Skin epidermis (tissue), 12 donors: ENCODE measurements around the gene ANKRD44.

ENCODE experiments used
- H3K27ac ChIP-seq, 21 experiments: fragments of 200-600 bp; sonication (generic) in 11 of 21; one replicate each; pipeline ENCODE4 v1.5.0; 2020; ENCODE audit warnings: mild to moderate bottlenecking in 3 of 21, inconsistent platforms in 2 of 21, moderate library complexity in 2 of 21
- H3K4me3 ChIP-seq, 7 experiments: fragments of 200-600 bp; sonication (generic) in 2 of 7; one replicate each; pipeline ENCODE4 v1.5.0; 2020; ENCODE audit warnings: inconsistent platforms in 2 of 7, mild to moderate bottlenecking in 2 of 7, moderate library complexity in 1 of 7

Gene ANKRD44

DNA sequence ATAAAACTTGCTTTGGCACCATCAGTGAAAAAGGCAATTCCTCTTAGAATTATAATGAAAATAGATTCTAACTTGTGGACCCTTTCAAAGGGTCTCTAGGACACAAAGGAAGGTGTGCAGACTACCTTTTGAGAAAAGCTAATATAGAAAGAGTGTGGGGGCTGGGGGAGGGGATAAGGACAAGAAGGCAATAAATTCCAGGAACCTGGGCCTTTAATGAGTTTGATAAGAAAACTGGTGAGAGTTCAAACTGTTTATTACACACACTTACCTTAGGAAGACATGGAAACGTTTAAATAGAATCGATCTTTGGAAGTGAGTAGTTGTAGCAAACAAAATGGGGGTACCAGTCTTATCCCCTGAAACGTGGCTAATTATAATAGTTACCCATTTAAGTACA, 344.5 kb downstream of the ANKRD44 start:
- peak overlapping the region in 2 of 21 experiments; percentile 48 to 67 for H3K27ac ChIP-seq

DNA sequence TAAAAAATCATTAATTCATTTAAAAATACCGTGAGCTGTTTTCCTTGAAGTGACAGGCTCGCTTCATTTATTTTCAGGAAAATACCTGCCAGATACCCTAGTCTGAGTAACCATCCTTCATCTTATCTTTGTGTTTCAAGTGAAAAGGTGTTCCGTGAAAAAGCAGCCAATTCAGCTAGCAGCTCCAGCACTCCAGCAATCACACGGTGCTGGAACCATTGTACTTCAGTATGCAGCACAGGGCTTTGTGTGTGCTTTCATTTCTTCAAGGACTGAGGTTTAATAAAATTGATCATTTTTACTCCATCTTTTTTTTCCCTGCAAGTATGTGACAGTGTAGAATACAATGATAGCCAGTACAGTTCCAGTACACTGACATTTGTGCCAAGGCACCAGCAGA, 344.9 kb downstream of the ANKRD44 start:
- Histone ChIP-seq H3K4me3 (no peak overlapping the region), H3K27ac (no peak overlapping the region)

More for the DNA sequence above, 344.5 kb downstream of the ANKRD44 start:
- H3K4me3 ChIP-seq = no peak overlapping the region

DNA sequence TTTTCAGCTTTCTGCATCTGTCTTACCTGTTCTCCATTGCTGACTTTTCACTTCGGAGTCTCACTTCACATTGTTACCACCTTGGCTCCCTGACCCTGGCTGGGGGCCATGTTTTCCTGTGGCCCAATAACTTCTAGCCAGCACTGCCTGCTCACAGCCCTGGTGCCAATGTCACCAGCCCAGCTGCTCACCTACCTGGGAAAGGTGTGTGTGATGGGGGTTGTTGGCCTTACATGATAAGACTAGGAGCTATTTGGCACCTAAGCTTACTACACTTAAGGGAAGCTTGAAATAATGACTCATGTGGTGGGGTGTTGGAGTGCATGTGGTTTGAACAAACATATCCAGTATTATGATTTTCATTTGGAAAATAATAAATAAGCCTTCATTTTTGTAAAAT, 346.6 kb downstream of the ANKRD44 start:
- Histone ChIP-seq H3K27ac (no peak overlapping the region), H3K4me3 (no peak overlapping the region)

DNA sequence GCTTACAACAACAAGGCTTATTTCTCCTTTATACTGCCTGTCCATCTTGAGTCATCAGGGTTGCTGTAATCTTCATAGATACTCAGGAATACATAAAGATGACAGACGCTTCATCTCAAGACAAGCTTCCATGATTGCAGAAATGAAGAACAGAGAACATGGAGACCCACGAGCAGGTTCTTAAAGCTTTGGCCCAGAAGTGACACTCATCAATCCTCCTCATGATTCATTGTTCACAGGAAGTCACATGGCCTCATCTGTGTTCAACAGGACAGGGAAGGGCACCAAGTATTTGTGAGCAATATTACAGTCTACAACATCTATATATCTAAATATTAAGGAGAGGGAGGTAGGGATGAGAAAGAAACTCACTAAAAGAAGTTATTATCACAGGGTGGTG, 347.5 kb downstream of the ANKRD44 start:
- Histone ChIP-seq H3K27ac (no peak overlapping the region), H3K4me3 (no peak overlapping the region)

DNA sequence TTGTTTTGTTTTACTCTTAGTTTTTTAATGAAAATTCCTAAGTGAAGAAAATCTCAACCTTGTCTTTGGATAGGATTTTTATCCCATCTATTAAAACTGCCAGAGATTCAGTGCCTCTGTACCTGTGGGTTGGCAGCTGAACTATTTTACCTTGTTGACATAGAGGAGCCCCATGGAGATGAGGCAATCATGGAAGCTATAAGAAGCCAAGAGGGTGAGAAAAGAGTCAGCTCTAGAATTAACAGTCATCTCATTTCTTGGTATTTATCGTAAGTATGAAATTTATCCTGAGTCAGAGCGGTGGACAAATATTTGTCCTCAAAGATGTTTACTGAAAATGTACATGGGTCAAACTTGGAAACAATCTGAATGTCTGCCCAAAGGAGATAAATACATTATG, 348.3 kb downstream of the ANKRD44 start:
- Histone ChIP-seq H3K27ac (no peak overlapping the region), H3K4me3 (no peak overlapping the region)

DNA sequence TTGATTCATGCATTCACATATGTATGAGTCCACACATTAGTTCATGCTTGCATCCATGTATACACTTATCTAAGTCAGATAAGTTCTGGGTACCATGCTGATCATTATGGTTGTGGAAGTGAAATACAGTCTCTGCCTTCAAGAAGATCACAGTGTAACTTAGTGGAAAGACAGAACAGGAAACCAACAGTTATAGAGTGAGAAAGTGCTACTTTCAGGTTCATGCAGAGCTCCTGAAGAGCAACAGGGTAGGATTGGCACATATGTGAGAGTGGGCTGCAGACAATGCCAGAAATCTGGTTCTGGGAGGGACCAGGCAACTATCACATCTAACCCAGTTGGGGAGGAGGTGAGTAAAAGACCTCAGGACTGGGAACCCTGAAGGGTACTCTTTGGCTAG, 348.7 kb downstream of the ANKRD44 start:
- H3K27ac ChIP-seq = no peak overlapping the region
- H3K4me3 ChIP-seq = no peak overlapping the region

DNA sequence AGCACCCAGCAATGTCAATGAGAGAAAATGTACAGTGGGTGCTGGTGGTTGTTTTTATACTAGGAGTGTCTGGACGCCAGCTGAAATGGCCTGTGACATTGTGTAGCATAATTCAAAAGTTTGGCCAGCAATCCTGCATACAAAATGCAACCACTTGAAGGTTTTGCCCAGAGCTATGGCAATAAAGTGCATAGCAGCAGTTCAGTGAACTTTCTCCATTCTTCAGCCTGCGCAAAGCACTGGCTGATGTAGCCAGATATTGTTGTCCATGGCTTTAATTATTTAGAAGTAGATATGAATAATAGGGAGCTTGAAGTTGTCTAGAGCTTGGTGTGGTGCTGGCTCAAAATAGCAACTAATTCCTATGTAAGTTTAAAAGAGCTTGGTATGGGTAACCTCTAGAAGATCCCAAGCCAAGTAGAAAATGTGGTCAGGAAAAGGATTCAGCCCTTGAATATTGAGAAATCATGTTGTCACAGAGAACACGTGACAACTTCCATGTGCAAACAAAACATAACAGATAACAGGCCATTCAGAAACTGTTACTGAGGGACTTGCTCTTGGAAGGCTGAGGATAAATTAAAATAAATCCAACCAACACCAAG, 350.7 kb downstream of the ANKRD44 start:
- Histone ChIP-seq H3K27ac (no peak overlapping the region), H3K4me3 (no peak overlapping the region)

DNA sequence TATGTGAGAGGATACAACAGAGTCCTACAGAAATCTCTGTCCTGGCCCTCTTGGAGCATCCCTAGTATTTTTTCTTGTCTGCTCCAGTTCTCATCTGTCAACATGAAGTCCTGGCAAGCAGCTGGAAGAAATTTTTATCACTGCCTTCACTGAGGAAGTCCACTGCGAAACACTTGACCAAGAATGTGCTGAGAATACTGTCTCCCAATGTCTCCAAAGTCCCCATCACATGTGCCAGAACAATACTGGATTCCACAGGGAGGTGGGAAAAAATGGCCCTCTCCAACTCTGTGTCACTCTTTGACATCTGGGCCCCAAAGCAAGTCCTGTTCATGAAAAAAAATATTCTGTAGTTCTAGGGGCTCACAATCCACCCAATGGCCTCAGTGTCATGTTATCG, 351.3 kb downstream of the ANKRD44 start:
- H3K27ac ChIP-seq = no peak overlapping the region
- H3K4me3 ChIP-seq = no peak overlapping the region

DNA sequence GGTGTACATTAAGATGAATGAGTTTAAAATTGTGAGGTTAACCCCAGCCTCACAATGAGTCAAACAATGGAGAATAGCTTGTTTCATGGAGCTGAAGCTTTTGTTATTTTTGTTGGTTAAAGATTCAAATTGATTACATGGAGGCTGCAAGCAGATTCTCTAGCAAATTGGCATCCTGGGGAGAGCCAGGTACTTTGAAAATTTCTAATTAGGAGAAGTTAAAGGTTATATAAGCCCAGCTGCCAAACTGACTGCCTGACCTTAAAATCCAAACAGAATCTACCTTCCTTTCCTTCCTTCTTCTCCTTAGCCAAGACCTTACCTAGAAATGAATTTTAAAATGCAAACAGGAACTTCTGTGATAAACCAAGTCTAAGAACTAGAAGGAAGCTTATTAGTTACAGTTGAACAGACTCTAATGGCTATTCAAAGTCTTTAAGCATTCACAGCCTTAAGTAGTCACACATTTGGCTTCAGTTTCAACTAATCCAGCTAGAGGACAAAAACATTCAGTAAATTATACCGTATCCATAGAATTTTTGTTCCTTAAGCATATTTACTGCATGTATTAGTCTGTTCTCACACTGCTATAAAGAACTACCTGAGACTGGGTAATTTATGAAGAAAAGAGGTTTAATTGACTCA, 352.6 kb downstream of the ANKRD44 start:
- H3K4me3 ChIP-seq = no peak overlapping the region
- H3K27ac ChIP-seq = no peak overlapping the region

DNA sequence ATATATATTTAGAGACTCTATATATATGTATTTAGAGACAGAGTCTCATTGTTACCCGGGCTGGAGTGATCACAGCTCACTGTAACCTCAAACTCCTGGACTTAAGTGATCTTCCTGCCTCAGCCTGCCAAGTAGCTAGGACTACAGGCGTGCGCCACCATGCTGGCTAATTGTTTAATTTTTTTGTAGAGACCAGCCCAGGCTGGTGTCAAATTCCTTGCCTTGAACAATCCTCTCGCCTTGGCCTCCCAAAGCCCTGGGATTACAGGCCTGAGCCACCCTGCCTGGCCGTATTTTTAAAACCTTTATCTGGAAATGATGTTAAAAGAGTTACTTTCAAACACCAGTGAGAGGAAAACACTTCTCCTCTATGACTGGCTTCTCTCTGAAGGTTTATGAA, 353.1 kb downstream of the ANKRD44 start:
- Histone ChIP-seq H3K27ac (no peak overlapping the region), H3K4me3 (no peak overlapping the region)

DNA sequence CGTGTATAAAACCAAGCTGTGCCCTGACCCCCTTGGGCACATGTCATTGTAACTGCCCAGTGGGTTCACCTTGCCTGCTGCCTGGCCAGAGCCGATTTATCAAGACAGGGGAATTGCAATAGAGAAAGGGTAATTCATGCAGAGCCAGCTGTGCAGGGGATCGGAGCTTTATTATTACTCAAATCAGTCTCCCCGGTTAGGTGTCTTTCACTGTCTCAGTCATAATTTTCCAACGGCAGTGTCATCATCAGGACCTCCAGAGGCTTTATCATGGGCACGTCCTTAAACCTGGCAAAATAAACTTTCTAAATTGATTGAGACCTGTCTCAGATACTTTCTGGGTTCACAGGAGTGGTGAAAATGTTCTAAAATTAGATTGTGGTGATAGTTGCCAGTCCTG, 354.5 kb downstream of the ANKRD44 start:
- Histone ChIP-seq H3K27ac (no peak overlapping the region), H3K4me3 (no peak overlapping the region)

DNA sequence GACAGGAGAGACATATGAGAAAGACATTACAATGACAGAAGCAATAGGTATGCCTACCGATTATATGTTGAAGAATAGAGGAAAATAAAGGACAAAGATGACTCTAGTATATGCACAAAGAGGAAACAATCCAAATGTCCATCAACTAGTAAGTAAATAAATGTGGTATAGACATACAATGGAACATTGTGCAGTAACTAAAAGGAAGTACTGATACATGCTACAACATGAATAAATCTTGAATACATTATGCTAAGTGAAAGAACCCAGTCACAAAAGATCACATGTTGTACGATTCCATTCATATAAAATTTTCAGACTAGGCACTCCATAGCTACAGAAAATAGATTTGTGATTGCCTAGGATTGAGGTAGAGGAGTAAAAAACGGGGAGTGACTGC, 355.5 kb downstream of the ANKRD44 start:
- Histone ChIP-seq H3K4me3 (no peak overlapping the region), H3K27ac (no peak overlapping the region)

DNA sequence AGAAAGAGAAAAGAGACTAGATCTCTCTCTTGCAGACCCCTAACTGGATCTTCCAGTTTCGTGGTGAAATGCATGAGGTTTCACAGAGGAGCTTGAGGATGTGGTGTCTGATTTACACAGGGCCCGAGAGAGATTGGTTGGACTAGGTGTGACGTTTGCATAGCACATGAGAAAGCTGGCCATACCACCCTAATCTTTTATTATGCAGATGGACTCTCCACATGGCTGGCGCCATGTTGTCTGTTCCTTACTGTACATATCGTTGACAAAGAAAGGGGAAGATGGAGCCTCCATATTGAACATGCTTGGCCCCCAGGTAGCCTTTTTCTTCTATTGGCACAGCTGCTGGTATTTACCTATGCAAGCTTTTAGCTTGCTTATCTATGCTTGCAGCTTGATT, 356.6 kb downstream of the ANKRD44 start:
- Histone ChIP-seq H3K4me3 (no peak overlapping the region), H3K27ac (no peak overlapping the region)

DNA sequence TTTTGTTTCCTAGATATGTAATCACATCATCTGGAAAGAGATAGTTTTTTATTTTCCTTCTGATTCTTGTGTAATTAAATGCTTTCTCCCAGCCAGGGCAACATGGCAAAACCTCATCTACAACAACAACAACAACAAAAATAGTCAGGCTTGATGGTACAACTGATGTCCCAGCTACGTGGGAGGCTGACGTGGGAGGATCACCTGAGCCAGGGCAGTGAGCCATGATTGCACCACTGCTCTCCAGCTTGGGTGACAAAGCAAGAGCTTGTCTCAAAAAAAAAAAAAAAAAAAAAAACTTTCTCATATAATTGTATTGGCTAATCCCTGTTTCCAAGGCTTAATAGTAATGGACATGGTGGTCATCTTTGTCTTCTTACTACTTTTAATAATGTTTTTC, 357.6 kb downstream of the ANKRD44 start:
- H3K27ac ChIP-seq = no peak overlapping the region
- H3K4me3 ChIP-seq = no peak overlapping the region

DNA sequence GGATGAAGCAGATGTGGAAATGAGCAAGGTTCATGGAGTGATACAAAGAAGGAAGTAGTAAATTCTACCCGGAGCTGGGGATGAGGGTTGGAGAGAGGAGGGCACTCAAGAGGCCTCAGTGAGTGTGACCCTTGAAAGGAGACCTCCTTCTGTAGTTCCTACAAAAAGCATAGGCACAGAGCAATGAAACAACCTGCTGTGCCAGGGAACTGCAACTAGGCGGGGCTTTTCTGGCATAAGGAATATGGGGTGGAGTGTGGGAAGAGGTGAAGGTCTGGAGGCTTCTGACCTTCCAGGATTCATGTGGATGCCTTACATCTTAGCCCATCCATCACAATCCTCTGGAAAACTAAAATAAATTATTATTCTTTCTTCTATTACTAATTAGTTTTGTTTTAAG, 358.6 kb downstream of the ANKRD44 start:
- H3K27ac ChIP-seq = no peak overlapping the region
- H3K4me3 ChIP-seq = no peak overlapping the region

DNA sequence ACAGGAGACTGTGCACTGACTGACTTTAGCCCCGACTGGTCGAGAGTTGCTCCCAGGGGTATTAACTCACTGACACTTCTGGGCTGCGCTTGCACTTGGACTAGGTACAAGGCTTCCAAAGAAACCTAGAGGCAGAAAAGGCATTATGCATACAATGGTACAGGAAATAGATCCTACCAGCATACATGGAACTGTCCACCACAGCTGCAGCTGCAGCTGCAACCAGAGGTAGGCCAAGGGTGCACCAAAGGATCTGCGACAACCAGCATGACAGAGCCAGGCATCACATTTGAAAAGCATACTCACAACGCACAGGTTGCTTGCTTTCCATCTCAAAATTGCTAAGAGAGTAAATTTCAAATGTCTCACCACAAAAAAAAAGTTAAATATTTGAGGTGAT, 361.5 kb downstream of the ANKRD44 start:
- no peak overlapping the region for H3K4me3 ChIP-seq

DNA sequence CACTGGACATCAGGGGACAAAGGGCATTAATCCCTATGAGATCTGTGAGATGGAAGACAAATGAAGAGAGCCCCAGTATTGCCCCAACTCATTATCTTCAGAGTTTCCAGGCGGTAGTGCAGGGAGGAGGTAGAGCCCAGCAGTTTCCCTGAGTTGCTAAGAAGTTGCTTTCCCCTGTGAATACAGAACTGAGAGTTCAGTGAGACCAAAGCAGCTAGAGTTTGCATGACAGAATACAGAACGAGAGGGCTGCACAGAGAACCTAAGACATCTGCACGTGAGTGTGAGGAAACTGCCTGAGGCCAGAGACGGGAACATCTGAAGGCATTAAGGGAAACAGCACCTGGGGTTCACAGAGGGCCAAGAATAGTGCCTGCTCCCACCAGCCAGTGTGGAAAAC, 366.0 kb downstream of the ANKRD44 start:
- H3K4me3 ChIP-seq = no peak overlapping the region
- no peak overlapping the region for H3K27ac ChIP-seq

More for the DNA sequence above, 361.5 kb downstream of the ANKRD44 start:
- no peak overlapping the region for H3K27ac ChIP-seq

DNA sequence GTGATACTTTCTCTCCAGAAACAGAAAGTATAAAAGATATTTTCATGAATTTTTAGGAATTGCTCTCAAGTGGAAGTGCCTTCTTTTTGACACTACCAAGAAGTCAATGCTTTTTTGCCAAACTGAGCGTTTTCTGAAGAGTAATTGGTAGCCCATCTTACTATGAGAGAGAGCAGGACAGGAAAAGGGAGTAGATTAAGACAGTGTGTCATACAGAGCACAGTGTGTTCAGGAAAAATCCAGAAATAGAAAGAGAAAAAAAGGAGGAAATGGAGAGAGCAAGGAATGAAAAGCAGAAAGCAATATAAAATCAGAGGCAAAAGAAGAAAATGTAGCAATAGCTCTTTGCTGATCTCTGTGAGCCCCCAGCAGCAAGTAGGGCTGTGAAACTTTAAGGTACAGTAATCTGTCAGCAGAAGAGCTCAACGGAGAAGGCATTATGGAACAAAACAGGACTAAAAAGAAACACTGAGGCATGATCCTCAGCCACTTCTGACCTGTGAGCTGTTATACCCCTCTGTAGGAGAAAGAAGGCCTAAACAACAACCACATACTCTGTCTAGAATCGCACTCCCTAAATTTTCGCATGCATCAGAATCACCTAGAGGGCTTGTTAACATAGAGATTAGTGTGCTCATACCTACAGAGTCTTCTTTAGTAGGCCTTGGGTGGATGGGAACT, 369.0 kb downstream of the ANKRD44 start:
- Histone ChIP-seq H3K27ac (no peak overlapping the region), H3K4me3 (no peak overlapping the region)

DNA sequence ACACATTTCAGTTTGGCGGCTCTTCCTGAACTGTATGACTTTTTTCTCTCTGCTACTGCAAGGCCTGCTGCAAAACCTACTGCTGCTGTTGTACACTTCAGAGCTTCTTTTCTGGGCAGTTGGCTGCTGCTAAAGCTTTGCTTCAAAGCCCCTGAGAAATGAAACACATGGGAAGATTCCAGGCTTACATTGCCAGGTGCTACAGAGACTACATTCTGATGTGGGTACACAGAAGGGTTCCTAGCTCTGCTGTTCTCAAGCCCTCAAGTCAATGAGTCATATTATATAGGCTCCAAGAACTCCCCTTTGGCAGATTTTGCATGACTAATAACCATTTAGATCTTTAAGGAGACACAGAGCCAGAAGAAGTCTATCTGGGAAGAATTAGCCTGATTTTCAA, 371.2 kb downstream of the ANKRD44 start:
- Histone ChIP-seq H3K27ac (no peak overlapping the region), H3K4me3 (no peak overlapping the region)
